D721Med (cell line): ENCODE results near the gene HAND1.

Experiments used
- DNase-seq: peaks from one replicate; pipeline ENCODE4 v3.0.0; 2011; ENCODE audit warnings: low spot score; ENCODE audit not compliant: insufficient read length
- FAIRE-seq: peaks from 2 replicates; lab custom pipeline; 2011; peaks lifted over from hg19 to GRCh38; lab: Jason Lieb, UNC
- TF ChIP-seq, protein P1 (sequence below): IDR thresholded peaks from 2 replicates; pipeline ENCODE4 v1.5.1; 2012; ENCODE audit warnings: mild to moderate bottlenecking, control low read depth; ENCODE audit not compliant: insufficient read depth; ENCODE audit errors: missing control alignments

The HAND1 gene

DNA sequence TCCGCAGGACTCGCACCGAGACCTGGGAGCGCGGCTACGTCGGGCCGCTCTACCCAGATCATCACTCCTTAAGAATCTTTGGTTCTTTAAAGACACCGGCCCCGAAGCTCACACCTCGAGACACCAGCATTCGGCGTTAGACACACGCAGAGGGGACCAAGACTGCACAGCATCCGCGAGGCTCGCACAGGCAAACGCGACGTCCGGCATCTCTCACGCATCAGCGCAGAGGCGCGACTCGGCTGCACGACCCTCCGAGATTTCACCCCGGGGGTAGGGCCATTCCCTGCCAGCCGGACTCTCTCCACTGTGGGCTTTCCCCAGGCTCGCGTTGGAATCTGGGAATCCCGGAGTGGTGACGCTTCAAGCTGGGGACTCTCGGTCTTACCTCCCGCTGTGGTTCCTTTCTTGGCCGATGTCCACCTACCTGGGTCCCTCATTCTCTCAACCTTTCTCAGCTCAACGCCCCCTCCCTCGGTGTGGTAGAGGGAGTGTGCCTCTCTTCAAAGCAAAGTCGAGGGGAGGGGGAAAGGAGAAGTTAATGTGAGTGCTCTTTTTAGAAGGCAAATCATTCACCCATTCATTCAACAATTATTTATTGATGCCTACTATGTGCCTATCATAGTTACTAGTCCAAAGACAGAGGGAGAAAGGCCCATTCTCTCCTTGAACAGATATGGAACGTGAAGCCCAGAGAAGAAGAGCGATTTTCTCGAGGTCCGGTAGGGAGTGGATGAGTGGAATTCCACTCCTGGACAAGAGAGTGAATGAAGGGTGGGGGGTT is 1.3 kb upstream of the HAND1 start:
- no peak for DNase-seq
- TF ChIP-seq, protein P1, sequence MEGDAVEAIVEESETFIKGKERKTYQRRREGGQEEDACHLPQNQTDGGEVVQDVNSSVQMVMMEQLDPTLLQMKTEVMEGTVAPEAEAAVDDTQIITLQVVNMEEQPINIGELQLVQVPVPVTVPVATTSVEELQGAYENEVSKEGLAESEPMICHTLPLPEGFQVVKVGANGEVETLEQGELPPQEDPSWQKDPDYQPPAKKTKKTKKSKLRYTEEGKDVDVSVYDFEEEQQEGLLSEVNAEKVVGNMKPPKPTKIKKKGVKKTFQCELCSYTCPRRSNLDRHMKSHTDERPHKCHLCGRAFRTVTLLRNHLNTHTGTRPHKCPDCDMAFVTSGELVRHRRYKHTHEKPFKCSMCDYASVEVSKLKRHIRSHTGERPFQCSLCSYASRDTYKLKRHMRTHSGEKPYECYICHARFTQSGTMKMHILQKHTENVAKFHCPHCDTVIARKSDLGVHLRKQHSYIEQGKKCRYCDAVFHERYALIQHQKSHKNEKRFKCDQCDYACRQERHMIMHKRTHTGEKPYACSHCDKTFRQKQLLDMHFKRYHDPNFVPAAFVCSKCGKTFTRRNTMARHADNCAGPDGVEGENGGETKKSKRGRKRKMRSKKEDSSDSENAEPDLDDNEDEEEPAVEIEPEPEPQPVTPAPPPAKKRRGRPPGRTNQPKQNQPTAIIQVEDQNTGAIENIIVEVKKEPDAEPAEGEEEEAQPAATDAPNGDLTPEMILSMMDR = no peak
- FAIRE-seq = no peak

DNA sequence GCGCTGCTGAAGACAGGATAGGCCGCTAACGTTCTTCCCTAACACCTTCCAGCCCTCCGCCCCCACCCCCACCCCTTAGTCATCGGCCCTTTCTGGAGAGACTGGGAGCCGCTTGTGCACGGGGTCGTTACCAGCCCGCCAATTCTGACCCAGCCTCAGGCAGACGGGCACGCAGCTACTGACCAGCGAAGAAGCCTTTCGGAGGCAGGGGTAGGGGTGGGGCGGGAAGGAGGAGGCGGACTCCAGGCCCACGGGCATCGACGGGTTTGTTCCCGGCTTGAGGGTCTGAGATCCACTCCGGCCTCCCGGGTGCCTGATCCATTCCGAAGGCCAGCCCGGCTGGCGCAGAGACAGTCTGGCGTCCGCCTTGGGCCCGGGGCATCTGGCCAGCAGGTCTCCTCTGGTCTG is 729 bp upstream of the HAND1 start:
- TF ChIP-seq, protein P1 = no peak
- DNase-seq = no peak
- FAIRE-seq = no peak

DNA sequence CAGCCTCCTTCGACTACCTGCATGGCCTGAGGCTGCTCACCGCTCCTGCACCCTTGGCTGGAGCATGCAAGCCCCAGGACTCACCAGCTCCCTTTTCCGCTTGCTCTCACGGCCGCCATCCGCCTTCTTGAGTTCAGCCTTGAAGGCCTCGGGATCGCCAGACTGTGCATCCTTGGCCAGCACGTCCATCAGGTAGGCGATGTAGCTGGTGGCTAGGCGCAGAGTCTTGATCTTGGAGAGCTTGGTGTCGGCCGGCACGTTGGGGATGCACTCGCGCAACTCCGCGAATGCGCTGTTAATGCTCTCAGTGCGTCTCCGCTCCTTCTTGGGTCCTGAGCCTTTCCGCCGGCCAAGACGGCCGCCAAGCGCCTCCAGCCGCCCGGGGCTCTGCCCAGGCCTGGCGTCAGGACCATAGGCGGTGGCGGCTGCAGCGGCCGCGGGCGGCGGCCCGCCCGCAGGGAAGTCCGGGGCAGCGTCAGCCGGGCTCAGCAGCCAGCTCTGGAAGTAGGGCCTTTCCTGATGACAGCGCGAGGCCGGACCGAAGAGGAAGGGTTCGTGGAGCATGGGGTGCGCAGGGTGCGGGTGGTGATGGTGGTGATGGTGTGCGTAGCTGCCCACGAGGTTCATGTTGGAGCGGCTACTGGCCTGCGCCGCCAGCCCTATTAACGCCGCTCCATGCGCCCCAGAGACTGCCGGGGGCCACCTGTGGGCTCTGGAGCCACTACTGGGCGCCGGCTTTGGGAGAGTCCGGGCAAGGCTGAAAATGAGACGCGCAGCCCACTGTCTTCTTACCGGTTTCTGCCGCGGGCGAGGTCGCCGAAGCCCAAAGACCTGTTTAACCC is 424 bp downstream of the HAND1 start:
- FAIRE-seq = no peak
- TF ChIP-seq, protein P1 = no peak
- no peak for DNase-seq

DNA sequence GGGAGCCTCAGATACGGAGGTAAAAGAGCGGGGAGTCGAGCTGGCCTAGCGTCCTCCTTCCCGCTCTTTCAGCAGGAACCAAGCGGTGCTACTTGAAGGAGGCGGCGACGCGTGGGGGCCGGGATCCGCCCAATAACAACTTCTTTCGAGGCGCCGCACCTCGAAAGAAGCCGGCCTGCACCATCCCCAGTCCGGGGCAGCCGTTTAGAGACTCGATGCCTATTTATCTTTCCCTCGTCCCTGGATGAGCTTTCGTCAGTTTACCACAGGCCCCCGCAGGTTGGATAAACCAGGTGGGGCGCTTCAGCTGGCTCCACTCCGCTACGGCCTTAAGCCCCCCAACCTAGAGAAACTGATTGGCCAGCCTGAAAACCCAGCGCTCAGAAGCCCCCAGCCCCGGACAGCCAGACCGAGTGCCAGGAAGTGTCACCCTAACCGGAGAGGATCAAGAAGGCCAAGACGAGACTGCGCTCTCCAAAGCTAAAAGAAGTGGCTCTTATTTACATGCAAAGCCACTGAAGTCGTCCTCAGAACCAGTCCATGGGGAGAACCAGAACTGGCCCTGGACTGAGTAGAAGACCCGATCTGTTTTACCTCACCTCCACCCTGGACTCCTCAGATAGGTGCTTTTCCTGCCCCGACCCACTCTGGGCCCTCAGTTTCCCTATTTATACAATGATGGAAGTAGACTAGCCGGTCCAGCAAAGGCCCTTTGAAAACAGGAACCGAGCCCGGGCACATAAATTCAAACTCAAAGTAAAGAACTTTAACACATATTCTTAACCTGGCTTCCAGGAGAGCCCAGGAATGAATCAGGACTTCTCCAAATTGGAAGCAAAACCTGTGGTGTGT is 1.4 kb downstream of the HAND1 start:
- FAIRE-seq (no peak), DNase-seq (no peak)
- TF ChIP-seq, protein P1 = no peak

DNA sequence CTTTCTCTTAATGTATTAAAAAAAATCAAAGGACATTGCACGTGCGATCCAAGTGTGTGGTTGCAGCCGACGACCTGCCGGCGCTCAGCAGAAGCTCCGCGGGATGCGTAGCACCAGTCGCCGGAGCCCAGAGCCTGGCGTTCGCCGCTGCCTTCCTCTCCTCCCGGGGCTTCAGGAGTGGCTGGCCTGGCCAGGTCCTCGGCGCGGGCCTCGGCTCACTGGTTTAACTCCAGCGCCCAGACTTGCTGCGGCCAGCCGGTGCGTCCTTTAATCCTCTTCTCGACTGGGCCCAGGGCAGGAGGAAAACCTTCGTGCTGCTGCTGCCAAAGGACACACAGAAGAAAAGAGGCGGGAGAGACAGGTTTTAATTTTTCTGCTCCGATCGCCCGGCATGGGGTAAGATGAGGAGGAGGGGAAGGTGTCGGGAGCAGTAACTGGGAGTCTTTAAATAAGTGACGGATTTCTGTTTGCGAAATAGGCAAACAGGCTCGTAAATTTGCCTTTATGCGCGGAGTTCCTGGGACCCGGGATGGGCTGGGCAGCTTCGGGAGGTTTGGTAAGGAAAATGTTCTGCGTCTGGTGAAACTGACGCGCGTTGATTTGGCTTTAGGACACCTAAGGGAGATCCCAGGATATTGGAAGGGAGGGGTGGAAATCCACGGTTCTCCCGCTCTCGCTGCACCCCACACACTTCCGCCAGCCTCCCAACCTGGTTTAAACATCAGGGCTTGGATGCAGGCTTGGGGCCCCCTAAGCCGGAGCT is 2.3 kb downstream of the HAND1 start:
- TF ChIP-seq, protein P1 = no peak
- no peak for FAIRE-seq
- DNase-seq = no peak
